HG03064 (cell line): ENCODE results near the gene PIGU.
"Not testable (repeated sequence)": the region's sequence is repeated elsewhere in the genome, so short reads cannot be mapped to it uniquely, and the experiment has no call there.

Experiments used
- ATAC-seq: cut with Tn5 transposase; IDR thresholded peaks from one replicate; pipeline ENCODE4 v1.9.1; 2021; ENCODE audit warnings: low read depth; ENCODE audit not compliant: unreplicated experiment

Gene PIGU

GRCh38 chr20:34663213-34663943 is 13.5 kb downstream of the PIGU start:
- no peak for ATAC-seq

GRCh38 chr20:34661811-34662210 is 15.1 kb downstream of the PIGU start:
- ATAC-seq: not testable (repeated sequence)

DNA sequence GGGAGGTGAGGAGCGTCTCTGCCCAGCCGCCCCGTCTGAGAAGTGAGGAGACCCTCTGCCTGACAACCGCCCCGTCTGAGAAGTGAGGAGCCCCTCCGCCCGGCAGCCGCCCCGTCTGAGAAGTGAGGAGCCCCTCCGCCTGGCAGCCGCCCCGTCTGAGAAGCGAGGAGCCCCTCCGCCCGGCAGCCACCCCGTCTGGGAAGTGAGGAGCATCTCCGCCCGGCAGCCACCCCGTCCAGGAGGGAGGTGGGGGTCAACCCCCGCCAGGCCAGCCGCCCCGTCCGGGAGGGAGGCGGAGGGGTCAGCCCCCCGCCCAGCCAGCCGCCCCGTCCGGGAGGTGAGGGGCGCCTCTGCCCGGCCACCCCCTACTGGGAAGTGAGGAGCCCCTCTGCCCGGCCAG is 18.2 kb downstream of the PIGU start:
- not testable (repeated sequence) for ATAC-seq

DNA sequence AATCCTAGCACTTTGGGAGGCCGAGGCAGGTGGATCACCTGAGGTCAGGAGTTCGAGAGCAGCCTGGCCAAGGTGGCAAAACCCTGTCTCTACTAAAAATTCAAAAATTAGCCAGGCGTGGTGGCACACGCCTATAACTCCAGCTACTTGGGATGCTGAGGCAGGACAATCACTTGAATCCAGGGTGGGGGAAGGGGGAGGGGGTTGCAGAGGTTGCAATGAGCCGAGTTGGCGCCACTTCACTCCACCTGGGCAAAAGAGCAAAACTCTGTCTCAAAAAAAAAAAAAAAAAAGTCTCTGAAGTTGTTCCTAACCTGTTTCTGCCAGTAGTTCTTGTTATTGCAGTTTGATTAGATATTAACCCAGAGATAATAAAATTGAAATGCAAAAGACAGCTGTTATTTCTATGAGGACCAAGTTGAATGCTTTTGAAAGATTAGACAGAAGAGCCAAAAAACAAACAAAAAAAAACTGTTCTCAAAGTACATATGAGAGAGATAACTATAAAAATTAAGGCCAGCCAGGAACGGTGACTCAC is 22.6 kb downstream of the PIGU start:
- ATAC-seq: no peak

GRCh38 chr20:34651200-34651599 is 25.7 kb downstream of the PIGU start:
- no peak for ATAC-seq

DNA sequence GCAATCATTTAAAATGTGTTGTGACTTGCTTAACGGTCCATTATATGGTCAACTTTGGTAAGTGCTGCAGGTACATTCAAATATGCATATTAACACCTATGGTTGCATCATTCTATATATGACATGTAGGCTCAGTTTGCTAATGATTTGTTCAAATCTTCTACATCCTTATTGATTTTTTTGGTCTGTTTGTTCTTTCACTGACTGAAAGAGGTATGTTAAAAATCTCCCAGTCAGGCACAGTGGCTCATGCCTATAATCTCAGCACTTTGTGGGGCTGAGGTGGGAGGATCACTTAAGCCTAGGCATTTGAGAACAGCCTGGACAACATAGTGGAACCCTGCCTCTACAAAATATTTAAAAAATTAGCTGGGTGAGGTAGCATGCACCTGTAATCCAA is 29.2 kb downstream of the PIGU start:
- ATAC-seq: no peak

DNA sequence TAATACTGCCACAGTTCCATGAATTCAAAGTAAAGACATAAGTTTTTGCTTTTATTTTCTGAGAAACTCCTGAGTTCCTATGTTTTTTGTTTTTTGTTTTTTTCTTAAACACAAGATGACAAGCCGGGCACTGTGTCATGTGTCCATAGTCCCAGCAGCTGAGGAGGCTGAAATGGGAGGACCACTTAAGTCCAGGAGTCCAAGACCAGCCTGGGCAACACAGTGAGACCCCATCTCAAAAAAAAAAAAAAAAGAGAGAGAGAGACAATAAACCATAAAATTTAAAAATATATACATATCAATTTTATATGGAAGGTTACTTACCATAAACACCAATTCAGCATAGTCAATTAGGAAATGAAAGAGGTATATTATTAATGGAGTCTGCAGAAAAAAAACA is 31.9 kb downstream of the PIGU start:
- no peak for ATAC-seq

- no peak for ATAC-seq
These were observed 32.5 kb downstream of the PIGU start for GRCh38 chr20:34644345-34644744.

DNA sequence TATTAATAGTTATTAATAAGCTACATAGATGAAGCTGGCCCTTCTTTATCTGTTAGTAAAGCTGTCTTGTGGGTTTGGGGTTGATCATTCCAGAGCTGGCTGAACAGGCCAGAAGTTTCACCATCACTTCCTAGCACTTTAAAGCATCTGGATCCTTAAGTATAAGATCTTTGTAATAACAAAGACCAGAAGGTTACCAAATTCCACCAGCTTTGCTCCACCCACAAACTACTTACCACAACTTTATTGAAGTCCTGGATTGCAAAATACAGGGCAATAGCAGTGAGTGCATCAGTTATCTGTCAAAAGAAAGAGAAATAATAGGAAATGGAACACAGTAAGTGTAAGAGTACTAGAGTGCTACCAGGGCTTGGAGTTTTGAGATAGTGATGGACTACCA is 33.0 kb downstream of the PIGU start:
- no peak for ATAC-seq

DNA sequence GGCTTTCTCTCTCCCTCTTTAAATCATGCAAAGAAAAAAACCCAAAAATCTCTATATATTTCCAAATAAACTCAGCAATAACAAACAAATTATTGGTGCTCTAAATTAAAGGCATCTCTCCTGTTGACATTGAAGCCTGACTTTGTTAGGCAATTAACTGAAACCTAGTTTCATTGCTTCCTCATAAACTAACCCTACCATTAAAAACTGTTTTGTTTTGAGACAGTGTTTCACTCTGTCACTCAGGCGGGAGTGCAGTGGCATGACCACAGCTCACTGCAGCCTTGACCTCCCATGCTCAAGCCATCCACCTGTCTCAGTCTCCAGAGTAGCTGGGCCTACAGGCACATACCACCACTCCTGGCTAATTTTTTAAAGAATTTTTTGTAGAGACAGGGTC is 34.9 kb downstream of the PIGU start:
- ATAC-seq: no peak

DNA sequence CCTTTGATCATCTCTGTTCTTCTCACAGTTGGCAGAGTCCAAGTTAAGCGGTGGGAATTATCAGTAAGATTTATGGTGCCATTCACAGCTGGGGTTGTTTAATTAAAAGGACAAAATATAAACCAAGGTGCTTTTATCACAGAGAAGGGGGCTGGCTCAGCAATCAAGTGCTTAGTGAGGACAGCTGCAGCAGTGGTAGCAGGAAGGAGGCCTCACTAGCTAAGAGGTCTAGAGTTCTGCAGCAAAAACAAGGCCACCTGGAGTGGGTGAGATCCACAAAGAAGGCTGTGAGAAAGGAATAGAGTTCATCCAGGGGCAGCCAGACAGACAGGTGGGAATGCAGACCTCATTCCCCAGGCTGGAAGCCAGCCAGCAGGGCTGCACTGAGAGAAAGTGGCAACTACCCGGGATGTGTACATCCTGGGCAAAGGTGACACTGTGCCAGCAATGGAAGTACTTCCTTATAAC is 37.1 kb downstream of the PIGU start:
- ATAC-seq: no peak

- ATAC-seq: no peak
These were observed 38.4 kb downstream of the PIGU start for GRCh38 chr20:34638532-34638931.

DNA sequence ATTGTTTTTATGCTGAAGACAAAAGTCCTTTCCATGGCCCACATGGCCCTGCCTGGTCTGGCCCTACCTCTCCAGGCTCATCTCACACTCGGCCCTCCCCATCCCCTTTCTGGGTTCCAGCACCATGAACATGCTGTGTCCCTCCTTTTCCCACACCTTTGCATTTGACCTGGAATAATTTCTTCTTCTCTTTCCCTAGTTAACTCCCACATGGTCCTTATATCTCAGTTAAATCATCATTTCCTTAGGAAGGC is 38.9 kb downstream of the PIGU start:
- ATAC-seq: no peak

DNA sequence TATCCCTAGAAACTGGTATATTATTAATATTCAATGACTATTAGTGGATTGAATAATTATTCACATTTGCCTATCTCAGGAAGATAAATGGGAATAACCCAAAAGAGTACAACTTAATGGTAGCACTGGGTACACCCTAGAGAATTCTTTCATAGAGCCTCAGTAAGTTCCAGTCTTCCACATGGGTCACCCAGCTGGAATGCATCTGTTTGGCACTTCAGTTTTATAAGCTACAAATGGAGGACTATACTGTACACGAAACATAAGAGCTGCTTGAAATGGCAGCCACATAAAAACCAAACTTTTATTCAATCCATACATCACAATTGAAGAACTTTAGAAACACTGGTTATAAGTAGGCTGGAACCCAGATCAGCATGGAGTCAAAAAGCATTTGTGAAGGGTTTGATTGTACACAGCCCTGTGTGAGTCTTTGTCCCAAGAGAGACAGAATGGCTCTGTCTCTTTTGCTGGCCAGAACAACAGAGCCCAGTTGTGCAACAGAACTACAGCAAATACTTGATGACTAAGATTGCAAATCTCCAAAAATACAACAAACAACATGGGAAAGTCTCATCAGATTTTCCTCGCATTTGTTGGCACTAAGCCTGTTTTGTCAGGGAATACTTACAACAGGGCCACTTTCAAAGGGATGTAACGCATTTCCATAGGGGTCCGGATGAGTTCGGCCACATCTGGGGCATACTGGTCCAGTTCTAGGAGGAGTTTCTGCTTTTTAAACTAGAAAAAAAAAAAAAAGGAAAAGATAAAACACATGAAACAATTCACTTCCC is 39.5 kb downstream of the PIGU start:
- ATAC-seq: no peak

DNA sequence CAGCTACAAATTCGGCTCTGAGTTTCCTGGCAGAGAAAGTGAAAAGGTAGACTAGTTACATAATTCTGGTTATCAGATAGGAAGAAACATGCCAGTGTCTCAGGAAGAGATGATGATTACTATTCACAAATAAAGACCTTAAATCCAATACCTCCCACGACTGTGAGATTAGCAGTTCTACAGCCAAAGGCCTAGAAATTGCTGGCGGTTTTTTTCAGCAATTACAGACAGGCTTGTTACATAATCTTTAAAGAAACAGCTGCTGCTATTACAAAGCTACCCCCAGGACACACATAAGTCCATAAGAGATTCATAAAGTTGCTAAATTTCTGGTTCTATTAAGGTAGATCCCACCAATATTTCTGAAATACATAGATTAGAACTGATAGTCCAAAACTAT is 40.2 kb downstream of the PIGU start:
- ATAC-seq: no peak

GRCh38 chr20:34634392-34634791 is 42.5 kb downstream of the PIGU start:
- ATAC-seq: no peak

DNA sequence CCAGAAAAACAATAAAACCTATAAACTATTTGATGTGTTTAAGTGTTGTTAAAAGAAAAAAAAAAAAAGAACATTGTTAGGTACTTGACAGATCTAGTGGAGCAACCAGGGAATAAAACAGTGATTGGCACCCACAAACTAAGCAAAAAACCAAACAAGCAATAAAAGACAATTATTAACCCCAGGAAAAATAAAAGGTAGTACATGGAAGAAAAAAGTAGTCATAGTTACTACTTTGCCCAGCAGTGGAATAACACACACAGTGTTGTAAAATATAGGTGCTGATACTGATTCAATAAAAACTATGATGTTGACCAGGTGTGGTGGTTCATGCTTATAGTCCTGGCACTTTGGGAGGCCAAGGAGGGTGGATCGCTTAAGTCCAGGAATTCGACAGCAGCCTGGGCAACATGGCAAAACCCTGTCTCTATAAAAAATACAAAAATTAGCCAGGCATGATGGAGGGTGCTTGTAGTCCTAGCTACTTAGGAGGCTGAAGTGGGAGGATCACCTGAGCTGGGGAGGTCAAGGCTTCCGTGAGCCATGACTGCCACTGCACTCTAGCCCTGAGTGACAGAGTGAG is 43.9 kb downstream of the PIGU start:
- ATAC-seq: no peak

DNA sequence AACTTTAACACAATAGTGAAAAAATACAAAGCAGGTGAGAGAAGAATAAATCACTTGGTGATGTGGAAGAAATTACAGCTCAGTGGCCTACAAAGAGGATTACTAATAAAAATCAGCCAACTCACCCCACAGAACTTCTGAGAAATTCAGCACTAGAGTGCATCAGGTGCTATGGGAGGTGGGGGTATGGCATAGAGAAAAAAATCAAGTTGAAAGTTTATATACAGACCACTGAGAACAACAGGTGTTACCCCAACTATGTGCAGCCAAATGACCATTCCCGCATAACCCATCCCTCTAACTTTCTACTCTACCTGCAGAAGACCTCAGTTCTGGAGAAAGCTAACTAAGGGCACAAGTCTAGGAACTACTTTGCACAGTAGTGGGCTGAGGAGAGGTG is 47.0 kb downstream of the PIGU start:
- no peak for ATAC-seq

GRCh38 chr20:34629342-34629741 is 47.5 kb downstream of the PIGU start:
- ATAC-seq: no peak

GRCh38 chr20:34628026-34628425 is 48.9 kb downstream of the PIGU start:
- no peak for ATAC-seq

- ATAC-seq: no peak
These were observed 49.4 kb downstream of the PIGU start for GRCh38 chr20:34627458-34627857.

DNA sequence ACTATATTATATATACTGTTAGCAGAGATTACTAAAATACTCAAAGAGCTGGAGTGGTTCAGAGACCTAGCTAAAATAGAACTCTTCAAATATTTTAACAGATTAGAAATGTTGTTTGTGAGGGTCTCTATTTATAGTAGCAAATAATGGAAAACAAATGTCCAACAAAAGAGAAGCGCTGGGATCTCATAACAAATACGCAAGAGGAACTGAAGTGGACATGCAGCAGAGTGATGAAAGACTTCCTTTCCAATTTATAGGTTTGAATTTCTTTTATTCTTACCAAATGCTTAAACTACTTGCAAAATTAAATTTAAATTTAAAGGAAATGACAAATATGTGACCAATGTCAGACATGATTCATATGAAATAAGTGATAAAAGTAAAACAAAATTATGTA is 49.9 kb downstream of the PIGU start:
- no peak for ATAC-seq
